Hepatocyte (in vitro differentiated cells): ENCODE data around the gene PRADC1. TPM values are rescaled to one million over a fixed set of nuclear protein-coding genes. Genes with fewer than 3 reads are reported as not detected.

Experiments
- DNase-seq: peaks from one replicate; pipeline ENCODE4 v3.0.0-alpha.2; 2016; ENCODE audit warnings: low spot score
- H2AFZ ChIP-seq: fragments of 200-600 bp; sonication (generic); 2 replicates; pipeline ENCODE4 v1.6.0; 2016; ENCODE audit warnings: antibody characterized with exemption, mild to moderate bottlenecking
- H3K27ac ChIP-seq: fragments of 200-600 bp; sonication (generic); 2 replicates; pipeline ENCODE4 v1.5.1; 2016; ENCODE audit warnings: mild to moderate bottlenecking
- H3K27me3 ChIP-seq: fragments of 200-600 bp; sonication (generic); 2 replicates; pipeline ENCODE4 v1.6.1; 2016
- H3K36me3 ChIP-seq: fragments of 200-600 bp; sonication (generic); replicated peaks from 2 replicates; pipeline ENCODE4 v1.5.1; 2016; ENCODE audit warnings: low read depth; ENCODE audit not compliant: insufficient read depth
- H3K4me1 ChIP-seq: fragments of 200-600 bp; sonication (generic); 2 replicates; pipeline ENCODE4 v1.5.1; 2016; ENCODE audit warnings: mild to moderate bottlenecking, moderate library complexity; ENCODE audit not compliant: insufficient read depth
- H3K4me2 ChIP-seq: fragments of 200-600 bp; sonication (generic); 2 replicates; pipeline ENCODE4 v1.6.0; 2016
- H3K4me3 ChIP-seq: fragments of 200-600 bp; sonication (generic); 2 replicates; pipeline ENCODE4 v1.5.1; 2016; ENCODE audit warnings: mild to moderate bottlenecking
- H3K79me2 ChIP-seq: fragments of 200-600 bp; sonication (generic); 2 replicates; pipeline ENCODE4 v1.6.0; 2017; ENCODE audit warnings: mild to moderate bottlenecking
- H3K9me2 ChIP-seq: fragments of 200-600 bp; sonication (generic); replicated peaks from 2 replicates; pipeline ENCODE4 v1.6.0; 2017; ENCODE audit warnings: mild to moderate bottlenecking; ENCODE audit not compliant: insufficient read depth
- H3K9me3 ChIP-seq: fragments of 200-600 bp; sonication (generic); 2 replicates; pipeline ENCODE4 v1.5.1; 2016; ENCODE audit warnings: low read depth, mild to moderate bottlenecking
- H4K20me1 ChIP-seq: fragments of 200-600 bp; sonication (generic); 2 replicates; pipeline ENCODE4 v1.6.0; 2016; ENCODE audit warnings: mild to moderate bottlenecking; ENCODE audit not compliant: insufficient read depth, poor library complexity, severe bottlenecking
- EZH2 ChIP-seq: fragments of 200-600 bp; sonication (generic); IDR thresholded peaks from 2 replicates; pipeline ENCODE4 v1.6.1; 2016; ENCODE audit warnings: antibody characterized with exemption, mild to moderate bottlenecking, borderline replicate concordance
- EZH2phosphoT487 ChIP-seq: fragments of 200-600 bp; sonication (generic); IDR thresholded peaks from one replicate; pipeline ENCODE4 v1.6.1; 2018; ENCODE audit warnings: antibody characterized with exemption, mild to moderate bottlenecking, low read depth, moderate library complexity; ENCODE audit not compliant: unreplicated experiment, severe bottlenecking
- WGBS: methylation state at CpG from one replicate; pipeline ENCODE4 v1.1.6; 2016; ENCODE audit warnings: low lambda C conversion rate; ENCODE audit errors: missing lambda C conversion rate; 5-methylcytosine and 5-hydroxymethylcytosine counted together
- polyA plus RNA-seq: library from polyadenylated mRNA; unstranded; fragments of >200 nt; fragmentation: Nextera tagmentation; extraction: Ambion mirVana; gene quantifications from 2 replicates; pipeline ENCODE4 v1.2.1, GENCODE V29; 2016
- total RNA-seq: library from RNA; depleted of rRNA; stranded (reverse); fragments of >200 nt; gene quantifications from 2 replicates; pipeline ENCODE4 v1.2.3, GENCODE V29; 2014
- TF ChIP-seq, protein P1 (sequence below): fragments of 200-600 bp; sonication (generic); IDR thresholded peaks from 2 replicates; pipeline ENCODE4 v1.5.1; 2016; ENCODE audit warnings: antibody characterized with exemption, mild to moderate bottlenecking; ENCODE audit not compliant: poor library complexity

Gene PRADC1
- total and polyA plus RNA-seq, 2 experiments from 2014 or later, result 36.6 to 39.7 TPM

DNA sequence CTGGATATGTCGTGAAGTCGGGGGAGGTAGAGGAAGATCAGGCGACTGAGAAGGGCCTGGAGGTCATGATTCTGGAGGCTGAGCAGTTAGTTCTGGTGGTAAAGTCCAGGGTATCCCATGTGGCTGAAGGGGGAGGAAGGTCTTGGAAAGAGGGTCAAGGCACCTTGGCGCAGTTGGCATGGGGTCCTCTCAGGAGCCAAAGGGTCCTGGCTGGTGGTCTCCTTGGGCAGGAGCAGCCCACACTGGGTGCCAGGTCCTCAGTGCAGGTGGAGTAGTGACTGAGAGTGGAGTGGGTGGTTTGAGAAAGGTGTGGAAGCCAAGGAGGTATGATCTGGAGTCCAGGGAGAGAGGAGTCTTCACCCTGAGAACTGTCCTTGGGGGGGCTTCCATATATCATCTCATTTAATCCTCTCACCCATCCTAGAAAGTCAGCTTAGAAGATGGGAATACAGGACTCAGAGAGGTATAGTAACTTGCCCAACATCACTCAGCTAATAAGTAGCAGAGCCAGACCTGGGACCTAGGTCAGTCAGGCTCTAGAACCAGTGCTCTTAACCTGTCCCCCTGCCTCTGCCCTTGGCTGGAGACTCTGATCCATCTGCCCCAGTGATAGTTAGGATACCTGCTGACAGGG is 26.8 kb upstream of the PRADC1 start:
- no peak overlapping the region for H3K4me2 ChIP-seq
- no peaks in the 10 kb centered on the region for H3K79me2 ChIP-seq
- H3K27ac ChIP-seq, result no peak overlapping the region
- H3K36me3 ChIP-seq, result no peaks in the 10 kb centered on the region
- H3K4me1 ChIP-seq, result no peaks in the 10 kb centered on the region
- no peak for DNase-seq
- TF ChIP-seq, protein P1, sequence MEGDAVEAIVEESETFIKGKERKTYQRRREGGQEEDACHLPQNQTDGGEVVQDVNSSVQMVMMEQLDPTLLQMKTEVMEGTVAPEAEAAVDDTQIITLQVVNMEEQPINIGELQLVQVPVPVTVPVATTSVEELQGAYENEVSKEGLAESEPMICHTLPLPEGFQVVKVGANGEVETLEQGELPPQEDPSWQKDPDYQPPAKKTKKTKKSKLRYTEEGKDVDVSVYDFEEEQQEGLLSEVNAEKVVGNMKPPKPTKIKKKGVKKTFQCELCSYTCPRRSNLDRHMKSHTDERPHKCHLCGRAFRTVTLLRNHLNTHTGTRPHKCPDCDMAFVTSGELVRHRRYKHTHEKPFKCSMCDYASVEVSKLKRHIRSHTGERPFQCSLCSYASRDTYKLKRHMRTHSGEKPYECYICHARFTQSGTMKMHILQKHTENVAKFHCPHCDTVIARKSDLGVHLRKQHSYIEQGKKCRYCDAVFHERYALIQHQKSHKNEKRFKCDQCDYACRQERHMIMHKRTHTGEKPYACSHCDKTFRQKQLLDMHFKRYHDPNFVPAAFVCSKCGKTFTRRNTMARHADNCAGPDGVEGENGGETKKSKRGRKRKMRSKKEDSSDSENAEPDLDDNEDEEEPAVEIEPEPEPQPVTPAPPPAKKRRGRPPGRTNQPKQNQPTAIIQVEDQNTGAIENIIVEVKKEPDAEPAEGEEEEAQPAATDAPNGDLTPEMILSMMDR, result no peak
- TF ChIP-seq EZH2 (no peak), EZH2phosphoT487 (no peak)
- no peaks in the 10 kb centered on the region for H3K27me3 ChIP-seq
- WGBS, result 98% methylated on average over 4 of the region's 4 CpGs
- no peaks in the 10 kb centered on the region for H4K20me1 ChIP-seq
- H3K9me2 ChIP-seq, result no peaks in the 10 kb centered on the region
- H3K9me3 ChIP-seq, result no peaks in the 10 kb centered on the region
- no peak overlapping the region for H2AFZ ChIP-seq
- H3K4me3 ChIP-seq, result no peak overlapping the region

GRCh38 chr2:73259276-73259675 is 26.2 kb upstream of the PRADC1 start:
- Histone ChIP-seq H2AFZ (no peak overlapping the region), H3K27ac (no peak overlapping the region), H3K4me2 (no peak overlapping the region), H3K9me2 (no peaks in the 10 kb centered on the region), H3K4me1 (no peaks in the 10 kb centered on the region), H3K36me3 (no peaks in the 10 kb centered on the region), H3K9me3 (no peaks in the 10 kb centered on the region), H3K4me3 (no peak overlapping the region), H4K20me1 (no peaks in the 10 kb centered on the region), H3K27me3 (no peaks in the 10 kb centered on the region), H3K79me2 (no peaks in the 10 kb centered on the region)
- WGBS, result 96% methylated on average over 8 of the region's 8 CpGs
- no peak for DNase-seq
- TF ChIP-seq, protein P1, result no peak
- TF ChIP-seq EZH2, result no peak
- no peak for TF ChIP-seq EZH2phosphoT487

GRCh38 chr2:73258913-73259215 is 25.8 kb upstream of the PRADC1 start:
- Histone ChIP-seq H3K27ac (no peak overlapping the region), H3K9me3 (no peaks in the 10 kb centered on the region), H3K9me2 (no peaks in the 10 kb centered on the region), H3K4me2 (no peak overlapping the region), H3K4me1 (no peaks in the 10 kb centered on the region), H3K4me3 (no peak overlapping the region), H4K20me1 (no peaks in the 10 kb centered on the region), H3K79me2 (no peaks in the 10 kb centered on the region), H3K27me3 (no peaks in the 10 kb centered on the region), H2AFZ (no peak overlapping the region), H3K36me3 (no peaks in the 10 kb centered on the region)
- DNase-seq, result no peak
- WGBS, result 97% methylated on average over 9 of the region's 9 CpGs
- TF ChIP-seq, protein P1, result no peak
- no peak for TF ChIP-seq EZH2phosphoT487
- TF ChIP-seq EZH2, result no peak
